H1 (cell line): ENCODE data around the gene DDX53. TPM values are rescaled to one million over a fixed set of nuclear protein-coding genes. Genes with fewer than 3 reads are reported as not detected.

Source experiments
- CTCF ChIA-PET: fragments of 300-600 bp; sonication (Branson Sonifier 250); formaldehyde crosslinking; loops from one replicate; lab custom pipeline; 2021; ENCODE audit not compliant: partially characterized antibody; lab: Charles Lee
- POLR2A ChIA-PET: fragments of 300-600 bp; sonication (Branson Sonifier 250); formaldehyde crosslinking; loops from one replicate; lab custom pipeline; 2021; ENCODE audit warnings: inconsistent platforms; ENCODE audit not compliant: partially characterized antibody; lab: Charles Lee
- DNase-seq, 2 experiments: peaks; one replicate each; pipeline versions ENCODE4 v3.0.0 to v3.0.0-alpha.2; 2010 to 2022; ENCODE audit warnings: low spot score in 2 of 2, low read depth in 1 of 2, mixed read lengths in 1 of 2
- FAIRE-seq: peaks from 2 replicates; lab custom pipeline; 2011; peaks lifted over from hg19 to GRCh38; lab: Jason Lieb, UNC
- H2AFZ ChIP-seq: 2 replicates; pipeline ENCODE4 v1.8.1; 2012; ENCODE audit warnings: low read length, inconsistent platforms
- H2AK5ac ChIP-seq: 2 replicates; pipeline ENCODE4 v1.6.1; 2013; ENCODE audit warnings: low read depth, low read length
- H2BK120ac ChIP-seq: replicated peaks from 2 replicates; pipeline ENCODE3; 2013; ENCODE audit warnings: low read depth, low read length, inconsistent platforms
- H2BK12ac ChIP-seq: 2 replicates; pipeline ENCODE4 v1.6.1; 2013; ENCODE audit warnings: low read depth, low read length
- H2BK15ac ChIP-seq: 2 replicates; pipeline ENCODE4 v1.6.1; 2013; ENCODE audit warnings: low read length
- H2BK20ac ChIP-seq: 2 replicates; pipeline ENCODE4 v1.6.1; 2013; ENCODE audit warnings: low read length
- H2BK5ac ChIP-seq: 2 replicates; pipeline ENCODE4 v1.6.1; 2013; ENCODE audit warnings: low read depth, low read length
- H3K14ac ChIP-seq: 2 replicates; pipeline ENCODE4 v1.6.1; 2013; ENCODE audit warnings: inconsistent platforms; ENCODE audit not compliant: insufficient read length
- H3K18ac ChIP-seq: 2 replicates; pipeline ENCODE4 v1.6.1; 2013; ENCODE audit warnings: low read length; ENCODE audit errors: extremely low read depth
- H3K23ac ChIP-seq: 2 replicates; pipeline ENCODE4 v1.6.1; 2013; ENCODE audit warnings: inconsistent platforms; ENCODE audit not compliant: insufficient read length
- H3K23me2 ChIP-seq: 2 replicates; pipeline ENCODE4 v1.6.1; 2013; ENCODE audit warnings: low read depth, low read length
- H3K27ac ChIP-seq: 2 replicates; pipeline ENCODE4 v1.6.1; 2011; ENCODE audit warnings: low read depth, low read length, inconsistent platforms
- H3K27me3 ChIP-seq, 4 experiments: replicated peaks in 1 of 4; 1 replicate in 1 of 4; 2 replicates in 3 of 4; pipeline versions ENCODE4 v1.6.1 to v1.8.1; 2011 to 2013; ENCODE audit warnings: low read length in 3 of 4, mild to moderate bottlenecking in 3 of 4, inconsistent platforms in 2 of 4, mixed read lengths in 2 of 4, moderate library complexity in 1 of 4; ENCODE audit not compliant: control insufficient read depth in 3 of 4, insufficient read depth in 3 of 4; ENCODE audit errors: extremely low read depth in 1 of 4
- H3K36me3 ChIP-seq, 4 experiments: 2 replicates each; pipeline versions ENCODE4 v1.6.1 to v1.8.1; 2011 to 2013; ENCODE audit warnings: mild to moderate bottlenecking in 4 of 4, low read length in 3 of 4, moderate library complexity in 2 of 4, control low read depth in 1 of 4, inconsistent platforms in 1 of 4; ENCODE audit not compliant: insufficient read depth in 4 of 4, control insufficient read depth in 2 of 4
- H3K4ac ChIP-seq: replicated peaks from 2 replicates; pipeline ENCODE3; 2013; ENCODE audit warnings: low read length, low read depth, mixed read lengths, inconsistent platforms; ENCODE audit not compliant: insufficient read length
- H3K4me1 ChIP-seq, 4 experiments: replicated peaks in 1 of 4; 1 replicate in 1 of 4; 2 replicates in 3 of 4; pipeline versions ENCODE4 v1.6.1 to v1.8.1; 2011 to 2013; ENCODE audit warnings: low read length in 3 of 4, inconsistent platforms in 2 of 4, mixed read lengths in 1 of 4; ENCODE audit not compliant: insufficient read depth in 4 of 4, control insufficient read depth in 3 of 4
- H3K4me2 ChIP-seq, 2 experiments: 2 replicates each; pipeline versions ENCODE4 v1.6.1 to v1.8.1; 2011 to 2013; ENCODE audit warnings: low read depth in 2 of 2, low read length in 2 of 2, control low read depth in 1 of 2, inconsistent platforms in 1 of 2, mild to moderate bottlenecking in 1 of 2; ENCODE audit not compliant: insufficient read depth in 1 of 2
- H3K4me3 ChIP-seq, 4 experiments: fragments of 200-600, 300-600 bp in 1 of 4; sonication (generic), shearing (Covaris generic), sonication (Bioruptor Twin) in 1 of 4; 2 replicates each; pipeline versions ENCODE4 v1.5.1 to v1.8.1; 2011 to 2016; ENCODE audit warnings: low read length in 4 of 4, low read depth in 3 of 4, control low read depth in 2 of 4, inconsistent platforms in 2 of 4, mild to moderate bottlenecking in 2 of 4, mixed read lengths in 1 of 4, moderate library complexity in 1 of 4; ENCODE audit not compliant: insufficient read depth in 2 of 4; ENCODE audit errors: extremely low read depth in 1 of 4
- H3K56ac ChIP-seq: replicated peaks from 2 replicates; pipeline ENCODE3; 2013; ENCODE audit warnings: low read depth, mild to moderate bottlenecking, mixed read lengths, low read length, inconsistent platforms; ENCODE audit not compliant: insufficient read length
- H3K79me1 ChIP-seq: 2 replicates; pipeline ENCODE4 v1.6.1; 2013; ENCODE audit warnings: low read depth, low read length, control low read depth
- H3K79me2 ChIP-seq, 2 experiments: 2 replicates each; pipeline versions ENCODE4 v1.6.1 to v1.8.1; 2012 to 2013; ENCODE audit warnings: low read length in 2 of 2, mild to moderate bottlenecking in 2 of 2, inconsistent platforms in 1 of 2; ENCODE audit not compliant: insufficient read depth in 2 of 2, control insufficient read depth in 1 of 2
- H3K9ac ChIP-seq, 4 experiments: replicated peaks in 1 of 4; 1 replicate in 1 of 4; 2 replicates in 3 of 4; pipeline versions ENCODE4 v1.6.1 to v1.8.1; 2011 to 2013; ENCODE audit warnings: low read depth in 3 of 4, low read length in 3 of 4, control low read depth in 2 of 4, mild to moderate bottlenecking in 2 of 4, moderate library complexity in 2 of 4, inconsistent platforms in 1 of 4; ENCODE audit errors: extremely low read depth in 1 of 4
- H3K9me3 ChIP-seq, 2 experiments: 2 replicates each; pipeline versions ENCODE4 v1.6.1 to v1.8.1; 2012 to 2013; ENCODE audit warnings: mild to moderate bottlenecking in 2 of 2, moderate library complexity in 2 of 2, control low read depth in 1 of 2, inconsistent platforms in 1 of 2, low read depth in 1 of 2, low read length in 1 of 2, mixed read lengths in 1 of 2; ENCODE audit not compliant: insufficient read depth in 2 of 2
- H4K20me1 ChIP-seq, 2 experiments: replicated peaks in 1 of 2; 2 replicates each; pipeline versions ENCODE3 to v1.8.1; 2011 to 2013; ENCODE audit warnings: inconsistent platforms in 2 of 2, low read length in 2 of 2, mild to moderate bottlenecking in 1 of 2; ENCODE audit not compliant: insufficient read depth in 2 of 2, control insufficient read depth in 1 of 2
- H4K5ac ChIP-seq: 2 replicates; pipeline ENCODE4 v1.6.1; 2013; ENCODE audit warnings: low read length, low read depth, mixed read lengths, inconsistent platforms; ENCODE audit not compliant: insufficient read length
- H4K8ac ChIP-seq: 2 replicates; pipeline ENCODE4 v1.8.0; 2013; ENCODE audit warnings: mild to moderate bottlenecking, moderate library complexity, low read length, inconsistent platforms; ENCODE audit not compliant: insufficient read depth; ENCODE audit errors: extremely low read depth
- H4K91ac ChIP-seq: replicated peaks from 2 replicates; pipeline ENCODE3; 2013; ENCODE audit warnings: low read length, mixed read lengths, inconsistent platforms; ENCODE audit not compliant: insufficient read length
- EP300 ChIP-seq, 2 experiments: IDR thresholded peaks; 1 replicate in 1 of 2; 2 replicates in 1 of 2; pipeline ENCODE4 v1.6.1; 2011 to 2012; ENCODE audit warnings: low read depth in 2 of 2, low read length in 2 of 2, mild to moderate bottlenecking in 2 of 2, borderline replicate concordance in 1 of 2, inconsistent platforms in 1 of 2, moderate library complexity in 1 of 2
- KDM4A ChIP-seq: IDR thresholded peaks from one replicate; pipeline ENCODE4 v1.7.1; 2012; ENCODE audit warnings: low read depth, mild to moderate bottlenecking, moderate library complexity, low read length, inconsistent platforms; ENCODE audit not compliant: severe bottlenecking
- NANOG ChIP-seq: IDR thresholded peaks from 2 replicates; pipeline ENCODE4 v1.6.1; 2011; ENCODE audit warnings: low read length, low read depth, mild to moderate bottlenecking, inconsistent platforms; ENCODE audit not compliant: insufficient read depth, poor library complexity, severe bottlenecking
- POLR2A ChIP-seq, 2 experiments: IDR thresholded peaks; 1 replicate in 1 of 2; 2 replicates in 1 of 2; pipeline ENCODE4 v1.6.1; 2011; ENCODE audit warnings: low read depth in 2 of 2, low read length in 2 of 2, mild to moderate bottlenecking in 2 of 2; ENCODE audit errors: control extremely low read depth in 1 of 2
- POU5F1 ChIP-seq: IDR thresholded peaks from 2 replicates; pipeline ENCODE4 v1.6.1; 2011; ENCODE audit warnings: low read depth, mild to moderate bottlenecking, low read length, moderate library complexity
- RFX5 ChIP-seq: IDR thresholded peaks from 2 replicates; pipeline ENCODE4 v1.6.1; 2011; ENCODE audit warnings: low read depth, low read length, improper control_type of control experiment, borderline replicate concordance
- SIN3A ChIP-seq, 2 experiments: IDR thresholded peaks in 1 of 2; conservative IDR thresholded peaks in 1 of 2; 2 replicates each; pipeline ENCODE4 v1.6.1; 2011 to 2012; ENCODE audit warnings: low read length in 2 of 2, improper control_type of control experiment in 1 of 2, low read depth in 1 of 2, mild to moderate bottlenecking in 1 of 2
- SIRT6 ChIP-seq: IDR thresholded peaks from one replicate; pipeline ENCODE4 v1.7.1; 2012; ENCODE audit warnings: low read length, inconsistent platforms
- SP1 ChIP-seq: IDR thresholded peaks from 2 replicates; pipeline ENCODE4 v1.6.1; 2011; ENCODE audit warnings: low read depth, low read length
- SUZ12 ChIP-seq: fragments of 200-600 bp; sonication (generic); IDR thresholded peaks from 2 replicates; pipeline ENCODE4 v1.6.1; 2012; ENCODE audit warnings: mild to moderate bottlenecking, inconsistent platforms, low read length, moderate library complexity, mixed read lengths
- WGBS, 2 experiments: shearing (Covaris generic) in 1 of 2; methylation state at CpG; one replicate each; pipeline versions ENCODE4 v1.1.6 to v1.1.7; 2013 to 2015; ENCODE audit warnings: low lambda C conversion rate in 2 of 2, mixed read lengths in 2 of 2, inconsistent platforms in 1 of 2, low coverage in 1 of 2, missing lambda C conversion rate in 1 of 2; ENCODE audit not compliant: insufficient replicate concordance in 2 of 2, insufficient coverage in 1 of 2, insufficient read length in 1 of 2; ENCODE audit errors: extremely low coverage in 1 of 2, missing lambda C conversion rate in 1 of 2; 5-methylcytosine and 5-hydroxymethylcytosine counted together
- polyA plus RNA-seq, 7 experiments: library from polyadenylated mRNA; depleted of rRNA in 3 of 7; stranded (reverse) in 5 of 7; unstranded in 2 of 7; fragments of >200 nt in 5 of 7; fragments of 200-250 nt in 2 of 7; gene quantifications; 1 replicate in 5 of 7; 2 replicates in 1 of 7; 4 replicates in 1 of 7; pipeline versions ENCODE4 v1.2.1 to v1.2.3, GENCODE V29; 2011 to 2013; ENCODE audit warnings: missing spikeins in 2 of 7, mixed read lengths in 2 of 7
- total RNA-seq: library from RNA; stranded (reverse); fragmentation: NEBNext Ultra II Directional; extraction: Animal tissue kit (Norgen Biotek cat#: 25700); gene quantifications from 2 replicates; pipeline ENCODE4 v1.2.1, GENCODE V29; 2021

The DDX53 gene
- total and polyA plus RNA-seq, 2 of the 8 experiments (the other 6 are each of a cell fraction or from before 2014, with no cell fraction given) = not detected

DNA sequence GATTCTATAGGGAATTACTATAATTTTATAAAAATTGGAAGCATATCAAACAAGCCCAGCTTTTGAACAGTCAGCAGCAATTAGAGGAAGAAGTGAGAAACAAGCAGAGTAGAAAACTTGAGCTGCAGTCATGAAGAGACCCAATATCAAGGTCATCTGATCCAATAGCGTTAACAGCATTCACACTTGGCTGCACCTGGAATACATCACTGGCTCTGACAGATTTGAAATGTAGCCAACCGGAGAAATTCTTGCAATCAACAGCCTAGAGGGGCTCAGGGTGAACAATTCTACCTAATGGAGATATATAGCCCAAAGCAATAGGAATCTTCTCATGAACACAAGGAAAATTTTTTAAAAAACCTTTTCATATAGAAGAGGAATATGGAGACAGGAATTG, 13.6 kb downstream of the DDX53 start:
- Histone ChIP-seq H3K4ac (no peak overlapping the region), H2BK12ac (no peak overlapping the region), H3K9me3 (no peaks in the 10 kb centered on the region), H4K8ac (no peak overlapping the region), H3K79me1 (no peaks in the 10 kb centered on the region), H2BK5ac (no peak overlapping the region), H2BK15ac (no peak overlapping the region), H2AK5ac (no peak overlapping the region), H2AFZ (no peak overlapping the region), H3K36me3 (no peaks in the 10 kb centered on the region), H3K23ac (no peak overlapping the region), H3K79me2 (no peaks in the 10 kb centered on the region), H2BK20ac (no peak overlapping the region), H3K4me3 (no peak overlapping the region), H3K27ac (no peak overlapping the region)
- no peak for FAIRE-seq
- CTCF ChIA-PET = no interaction called here
- 90% methylated on average over 2 of the region's 2 CpGs; no CpG with 5 or more reads in 1 of the 2 experiments for WGBS, 2 experiments
- TF ChIP-seq SIRT6 (no peak), RFX5 (no peak), SIN3A (conservative IDR thresholded peaks at IDR 0.05 in 1 of 2, IDR thresholded peaks at IDR 0.05 in 1 of 2; ENCODE audit: low read depth in 1 of 2, low read length in 2 of 2) (no peak), POLR2A (IDR thresholded peaks at IDR 0.05; ENCODE audit: control extremely low read depth in 1 of 2, low read depth in 2 of 2, low read length in 2 of 2) (no peak), KDM4A (no peak), SP1 (no peak), POU5F1 (no peak), SUZ12 (no peak), EP300 (IDR thresholded peaks at IDR 0.05; ENCODE audit: borderline replicate concordance in 1 of 2, low read depth in 2 of 2, low read length in 2 of 2) (no peak), NANOG (no peak)
- TF ChIP-seq, all 59 proteins: peak for 0
- no peak overlapping the region for H4K91ac ChIP-seq
- H4K5ac ChIP-seq = no peak overlapping the region
- H3K14ac ChIP-seq = no peak overlapping the region
- POLR2A ChIA-PET = no interaction called here
- H3K23me2 ChIP-seq = no peaks in the 10 kb centered on the region
- no peak overlapping the region for H3K56ac ChIP-seq
- H3K27me3 ChIP-seq = no peaks in the 10 kb centered on the region
- no peak overlapping the region for H3K4me2 ChIP-seq
- no peak for DNase-seq
- no peak overlapping the region for H2BK120ac ChIP-seq
- no peak overlapping the region for H3K18ac ChIP-seq
- no peaks in the 10 kb centered on the region for H4K20me1 ChIP-seq
- no peak overlapping the region for H3K9ac ChIP-seq
- H3K4me1 ChIP-seq = no peaks in the 10 kb centered on the region
